ENCODE measurements around the gene SARDH. TPM values are rescaled to one million over a fixed set of nuclear protein-coding genes. Genes with fewer than 3 reads are reported as not detected.

Gene SARDH
- total RNA-seq, 1 experiment from 2014 or later, result 5.6 TPM

DNA sequence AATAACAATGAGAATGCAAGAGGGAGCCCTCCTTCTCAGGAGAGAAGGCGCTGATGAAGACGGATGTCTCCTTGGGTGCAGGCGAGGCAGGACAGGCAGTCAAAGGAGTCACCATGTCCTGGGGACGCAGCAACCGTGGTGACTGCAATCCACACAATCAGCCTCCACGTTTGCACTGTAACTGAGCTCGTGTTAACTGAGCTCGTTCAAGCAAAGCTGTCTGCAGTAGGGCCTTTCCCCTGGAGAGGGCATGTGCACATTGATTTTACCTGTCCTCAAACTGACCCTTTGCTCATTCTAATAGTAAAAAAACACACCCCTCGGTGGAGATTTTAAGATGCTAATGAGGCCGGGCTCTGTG lies 2.8 kb downstream of the SARDH start (continued):
- TF ChIP-seq FOSL1 (IDR thresholded peaks at IDR 0.05; ENCODE audit: low read depth) (no peak), EGR1 (IDR thresholded peaks at IDR 0.05; ENCODE audit: low read depth) (no peak), SRF (IDR thresholded peaks at IDR 0.05; ENCODE audit: low read depth) (no peak), CEBPB (IDR thresholded peaks at IDR 0.05; ENCODE audit: low read depth) (no peak), POLR2AphosphoS5 (IDR thresholded peaks at IDR 0.05; ENCODE audit: low read depth, low read length) (no peak)
- TF ChIP-seq, protein P1, sequence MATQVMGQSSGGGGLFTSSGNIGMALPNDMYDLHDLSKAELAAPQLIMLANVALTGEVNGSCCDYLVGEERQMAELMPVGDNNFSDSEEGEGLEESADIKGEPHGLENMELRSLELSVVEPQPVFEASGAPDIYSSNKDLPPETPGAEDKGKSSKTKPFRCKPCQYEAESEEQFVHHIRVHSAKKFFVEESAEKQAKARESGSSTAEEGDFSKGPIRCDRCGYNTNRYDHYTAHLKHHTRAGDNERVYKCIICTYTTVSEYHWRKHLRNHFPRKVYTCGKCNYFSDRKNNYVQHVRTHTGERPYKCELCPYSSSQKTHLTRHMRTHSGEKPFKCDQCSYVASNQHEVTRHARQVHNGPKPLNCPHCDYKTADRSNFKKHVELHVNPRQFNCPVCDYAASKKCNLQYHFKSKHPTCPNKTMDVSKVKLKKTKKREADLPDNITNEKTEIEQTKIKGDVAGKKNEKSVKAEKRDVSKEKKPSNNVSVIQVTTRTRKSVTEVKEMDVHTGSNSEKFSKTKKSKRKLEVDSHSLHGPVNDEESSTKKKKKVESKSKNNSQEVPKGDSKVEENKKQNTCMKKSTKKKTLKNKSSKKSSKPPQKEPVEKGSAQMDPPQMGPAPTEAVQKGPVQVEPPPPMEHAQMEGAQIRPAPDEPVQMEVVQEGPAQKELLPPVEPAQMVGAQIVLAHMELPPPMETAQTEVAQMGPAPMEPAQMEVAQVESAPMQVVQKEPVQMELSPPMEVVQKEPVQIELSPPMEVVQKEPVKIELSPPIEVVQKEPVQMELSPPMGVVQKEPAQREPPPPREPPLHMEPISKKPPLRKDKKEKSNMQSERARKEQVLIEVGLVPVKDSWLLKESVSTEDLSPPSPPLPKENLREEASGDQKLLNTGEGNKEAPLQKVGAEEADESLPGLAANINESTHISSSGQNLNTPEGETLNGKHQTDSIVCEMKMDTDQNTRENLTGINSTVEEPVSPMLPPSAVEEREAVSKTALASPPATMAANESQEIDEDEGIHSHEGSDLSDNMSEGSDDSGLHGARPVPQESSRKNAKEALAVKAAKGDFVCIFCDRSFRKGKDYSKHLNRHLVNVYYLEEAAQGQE (IDR thresholded peaks at IDR 0.05; ENCODE audit: low read depth), result no peak

DNA sequence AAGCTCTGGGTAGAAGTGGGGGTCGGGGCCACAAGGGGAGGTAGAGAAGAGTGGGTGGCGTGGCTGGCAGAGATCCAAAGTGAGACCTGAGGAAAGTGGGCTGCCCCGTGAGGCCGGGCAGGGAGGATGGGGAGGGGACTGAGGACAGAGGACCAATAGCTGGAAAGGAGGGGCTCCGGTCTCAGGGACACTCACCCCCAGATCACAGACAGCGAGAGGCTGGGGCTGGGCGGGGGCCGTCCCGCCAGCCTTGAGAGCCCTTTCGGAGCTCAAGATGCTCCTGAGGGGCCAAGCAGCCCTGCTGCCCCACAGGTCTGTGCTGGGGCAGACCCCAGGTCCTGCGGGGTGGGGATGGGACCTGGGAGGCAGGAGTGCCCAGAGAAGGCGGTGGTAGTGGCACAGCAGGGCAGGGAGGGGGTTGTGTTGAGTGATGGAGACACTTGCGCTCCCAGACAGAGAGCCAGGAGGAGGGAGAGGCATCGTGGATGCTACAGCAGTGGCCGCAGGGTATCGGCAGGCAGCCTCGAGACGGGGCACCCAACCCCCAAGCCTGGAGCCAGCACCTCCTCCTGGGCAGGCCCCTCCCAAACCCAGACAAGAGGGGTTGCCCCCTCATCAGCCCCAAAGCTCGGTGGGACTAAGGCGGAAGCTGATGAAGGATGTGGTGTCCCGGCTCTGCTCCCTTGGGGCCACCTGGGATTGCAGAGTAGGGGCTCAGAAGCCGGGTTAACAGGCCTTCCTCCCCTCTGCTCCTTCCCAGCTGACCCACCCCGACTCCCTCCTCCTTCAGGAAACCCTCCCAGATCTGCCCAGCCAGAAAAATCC lies 3.4 kb downstream of the SARDH start:
- CTCF ChIA-PET, result interaction anchor here (0.8 to 1.3 kb wide), 2 partner anchors 8 to 260 kb away, joined by 4 to 5 read pairs; no protein-coding TSS in a partner anchor

More for the DNA sequence above, 3.4 kb downstream of the SARDH start:
- Histone ChIP-seq H3K9me2 (ENCODE audit: insufficient read depth) (no peaks in the 10 kb centered on the region), H3K4me3 (replicated peaks in 1 of 2; ENCODE audit: low read depth in 1 of 2, low read length in 2 of 2) (no peak overlapping the region), H2AFZ (ENCODE audit: low read depth, low read length, poor library complexity, severe bottlenecking) (no peak overlapping the region), H3K4me2 (ENCODE audit: low read length) (no peak overlapping the region), H3K36me3 (ENCODE audit: control insufficient read depth in 1 of 2, insufficient read depth in 2 of 2, low read length in 2 of 2) (no peaks in the 10 kb centered on the region), H3K27ac (ENCODE audit: low read depth, low read length) (no peak overlapping the region), H4K20me1 (ENCODE audit: insufficient read depth) (no peaks in the 10 kb centered on the region), H3K4me1 (ENCODE audit: control insufficient read depth in 1 of 2, insufficient read depth in 2 of 2, low read length in 2 of 2) (peaks cover 5 to 13% of the 10 kb centered on the region in 2 experiments; a peak in 3 of 4 replicates), H3K9me3 (ENCODE audit: control insufficient read depth in 1 of 2, insufficient read depth in 1 of 2, low read depth in 1 of 2, low read length in 2 of 2) (no peaks in the 10 kb centered on the region), H3K79me2 (ENCODE audit: insufficient read depth, low read length) (no peaks in the 10 kb centered on the region), H3K27me3 (ENCODE audit: insufficient read depth, low read length) (no peaks in the 10 kb centered on the region), H3K9ac (ENCODE audit: low read length) (no peak overlapping the region)
- BruUV-seq (replicated peaks), result no TSS peak
- DNase-seq (ENCODE audit: low read depth, low spot score) (no peak), ATAC-seq (no peak)
- intact Hi-C loops (cut with micrococcal nuclease), result no loop called here
- POLR2A ChIA-PET, result no interaction called here
- no peak for TF ChIP-seq ZNF274 (IDR thresholded peaks at IDR 0.05; ENCODE audit: low read depth, low read length)
- TF ChIP-seq SIN3A (IDR thresholded peaks at IDR 0.05; ENCODE audit: low read depth), result no peak
- RAD21 ChIA-PET (ENCODE audit: low non-redundant PET in 1 of 2, low total read pairs in 2 of 2, uncharacterized antibody in 2 of 2, unreplicated experiment in 2 of 2), result no interaction called here

Data from HCT116 (cell line).